ENCODE results near the gene H6PD.

Gene H6PD

DNA sequence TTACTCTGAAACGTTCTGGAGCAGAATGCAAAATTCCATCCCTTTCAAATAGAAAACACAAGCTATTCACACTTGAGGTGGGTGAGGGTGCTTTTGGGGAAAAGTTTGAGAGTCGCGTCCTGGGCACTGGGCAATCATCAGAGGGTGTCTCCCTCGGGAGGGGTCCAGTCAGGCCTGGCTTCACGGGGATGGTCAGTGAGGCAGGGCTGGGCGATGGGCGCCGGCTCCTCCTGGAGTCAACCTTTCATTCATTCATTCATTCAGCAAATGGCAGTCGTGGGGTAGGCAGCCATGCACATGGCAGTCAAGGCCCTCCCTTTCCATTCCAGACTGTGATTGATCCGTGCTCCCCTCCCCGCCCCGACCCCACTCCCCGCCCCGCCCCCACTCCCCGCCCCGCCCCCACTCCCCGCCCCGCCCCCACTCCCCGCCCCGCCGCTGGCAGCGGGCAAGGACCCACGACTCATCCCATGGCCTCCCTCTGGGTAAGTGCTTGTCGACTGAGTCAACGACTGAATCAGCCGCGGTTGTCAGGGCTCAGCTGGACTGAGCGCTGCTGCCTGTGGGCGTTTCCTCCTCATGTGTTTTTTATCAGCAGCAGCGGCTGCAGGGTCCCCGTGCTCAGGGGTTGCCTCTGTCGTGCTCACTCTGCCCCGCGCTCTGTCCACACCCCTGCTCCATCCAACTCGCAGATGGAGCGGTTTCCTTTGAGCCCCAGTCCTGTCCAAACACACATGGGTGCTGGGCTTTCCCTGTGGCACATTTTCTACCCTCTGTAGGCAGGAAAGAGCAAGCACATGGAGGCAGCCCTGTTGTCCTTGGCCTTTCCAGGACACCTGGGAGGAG is 45.7 kb downstream of the H6PD start:
- Histone ChIP-seq H3K27me3 (ENCODE audit: low read depth, low read length) (no peaks in the 10 kb centered on the region), H3K9ac (ENCODE audit: low read length) (no peak overlapping the region), H3K4me1 (ENCODE audit: low read length) (peaks cover 16% of the 10 kb centered on the region), H3K9me3 (ENCODE audit: insufficient read depth, low read length) (no peaks in the 10 kb centered on the region), H3K79me2 (ENCODE audit: low read length) (no peaks in the 10 kb centered on the region), H3K4me3 (ENCODE audit: low read length) (no peak overlapping the region), H3K27ac (ENCODE audit: low read length) (no peak overlapping the region), H3K4me2 (ENCODE audit: low read length) (no peak overlapping the region), H2AFZ (ENCODE audit: low read depth, low read length) (no peak overlapping the region), H3K36me3 (replicated peaks; ENCODE audit: low read depth, low read length) (no peaks in the 10 kb centered on the region), H4K20me1 (ENCODE audit: insufficient read depth, low read length) (no peaks in the 10 kb centered on the region)
- TF ChIP-seq EZH2phosphoT487 (IDR thresholded peaks at IDR 0.05; ENCODE audit: low read depth) = no peak
- TF ChIP-seq CTCF (IDR thresholded peaks at IDR 0.05; ENCODE audit: low read depth, low read length) = no peak

DNA sequence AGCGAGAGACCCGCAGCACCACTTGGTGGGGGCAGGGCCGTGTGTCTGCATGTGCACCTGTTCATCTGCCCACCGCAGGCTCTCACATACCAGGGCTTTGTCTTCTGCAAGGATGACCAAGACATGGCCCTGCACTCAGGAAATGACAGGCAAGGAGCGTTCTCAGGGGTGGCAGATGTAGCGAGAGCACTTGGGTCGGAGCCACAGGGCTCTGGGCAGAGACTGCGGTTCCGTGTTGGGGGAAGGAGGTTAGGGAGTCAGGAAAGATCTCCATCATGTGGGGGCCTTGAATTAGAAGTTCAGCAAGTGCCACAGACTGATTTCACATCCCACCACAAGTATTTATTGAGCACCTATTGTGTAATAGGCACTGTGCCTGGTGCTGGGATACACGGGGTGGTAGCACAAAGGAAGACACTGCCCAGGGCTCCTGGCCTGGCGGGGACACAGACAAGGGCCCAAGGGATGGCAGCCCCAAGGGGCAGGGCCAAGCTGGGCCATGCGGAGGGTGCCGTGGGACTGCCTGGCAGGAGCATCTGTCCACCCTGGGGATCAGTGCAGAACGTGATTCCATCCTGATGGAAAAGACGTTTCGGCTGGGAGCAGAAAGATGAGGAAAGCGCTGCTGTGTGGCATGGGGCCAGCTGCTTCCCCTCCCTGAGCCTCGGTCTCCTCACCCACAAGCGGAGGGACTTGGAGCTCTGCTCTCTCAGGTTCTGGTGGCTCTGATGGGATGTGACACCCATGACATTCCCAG is 46.7 kb downstream of the H6PD start:
- H2AFZ ChIP-seq (ENCODE audit: low read depth, low read length) = no peak overlapping the region

DNA sequence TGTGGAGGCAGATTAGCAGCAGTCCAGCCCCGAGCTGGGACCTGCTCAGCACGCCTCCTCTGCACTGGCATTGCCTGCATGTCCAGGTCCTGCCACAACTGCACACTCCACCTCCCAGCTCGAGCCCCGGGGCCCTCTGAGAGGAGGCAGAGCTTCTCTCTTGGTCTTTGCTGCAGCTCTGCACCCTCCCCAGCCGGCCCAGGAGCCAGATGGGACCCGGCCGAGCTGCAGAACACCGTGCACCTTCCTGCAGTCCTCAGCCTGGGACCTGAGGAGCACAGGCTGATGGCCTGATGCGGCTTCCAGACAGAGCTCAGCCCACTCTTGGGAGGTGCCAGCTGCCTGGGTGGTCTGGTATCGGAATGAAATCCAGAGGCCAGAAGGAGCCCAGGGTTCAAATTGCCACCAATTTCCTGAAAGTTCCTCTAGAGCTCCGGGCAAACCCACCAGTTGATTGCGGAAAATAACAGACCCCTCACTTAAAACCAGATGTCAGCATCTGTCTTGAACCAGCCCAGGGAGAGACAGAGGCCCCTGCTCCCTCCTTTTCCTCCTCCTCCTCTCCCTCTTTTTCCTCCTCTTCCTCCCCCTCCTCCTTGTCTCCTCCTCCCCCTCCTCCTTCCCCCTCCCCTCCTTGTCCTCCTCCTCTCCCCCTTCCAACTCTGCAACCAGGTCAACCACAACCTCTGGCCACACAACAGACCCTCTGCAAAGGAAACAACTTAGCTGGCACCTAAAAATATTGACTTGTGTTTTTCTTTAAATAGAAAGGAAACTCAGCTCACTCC is 47.5 kb downstream of the H6PD start:
- no peak overlapping the region for H3K27ac ChIP-seq (ENCODE audit: low read length)
- H3K36me3 ChIP-seq (replicated peaks; ENCODE audit: low read depth, low read length) = no peaks in the 10 kb centered on the region
- peaks cover 8% of the 10 kb centered on the region for H3K4me1 ChIP-seq (ENCODE audit: low read length)
- H3K9me3 ChIP-seq (ENCODE audit: insufficient read depth, low read length) = no peaks in the 10 kb centered on the region
- H3K4me3 ChIP-seq (ENCODE audit: low read length) = no peak overlapping the region
- no peak overlapping the region for H3K4me2 ChIP-seq (ENCODE audit: low read length)
- no peak overlapping the region for H3K9ac ChIP-seq (ENCODE audit: low read length)
- H3K79me2 ChIP-seq (ENCODE audit: low read length) = no peaks in the 10 kb centered on the region
- no peaks in the 10 kb centered on the region for H3K27me3 ChIP-seq (ENCODE audit: low read depth, low read length)
- TF ChIP-seq CTCF (IDR thresholded peaks at IDR 0.05; ENCODE audit: low read depth, low read length) (no peak), EZH2phosphoT487 (IDR thresholded peaks at IDR 0.05; ENCODE audit: low read depth) (no peak)
- no peaks in the 10 kb centered on the region for H4K20me1 ChIP-seq (ENCODE audit: insufficient read depth, low read length)
- H2AFZ ChIP-seq (ENCODE audit: low read depth, low read length) = no peak overlapping the region

More for the DNA sequence above, 46.7 kb downstream of the H6PD start:
- Histone ChIP-seq H3K27ac (ENCODE audit: low read length) (no peak overlapping the region), H3K27me3 (ENCODE audit: low read depth, low read length) (no peaks in the 10 kb centered on the region), H4K20me1 (ENCODE audit: insufficient read depth, low read length) (no peaks in the 10 kb centered on the region), H3K36me3 (replicated peaks; ENCODE audit: low read depth, low read length) (no peaks in the 10 kb centered on the region), H3K9me3 (ENCODE audit: insufficient read depth, low read length) (no peaks in the 10 kb centered on the region), H3K4me3 (ENCODE audit: low read length) (no peak overlapping the region), H3K79me2 (ENCODE audit: low read length) (no peaks in the 10 kb centered on the region), H3K9ac (ENCODE audit: low read length) (no peak overlapping the region), H3K4me1 (ENCODE audit: low read length) (peaks cover 8% of the 10 kb centered on the region), H3K4me2 (ENCODE audit: low read length) (no peak overlapping the region)
- TF ChIP-seq EZH2phosphoT487 (IDR thresholded peaks at IDR 0.05; ENCODE audit: low read depth) (no peak), CTCF (IDR thresholded peaks at IDR 0.05; ENCODE audit: low read depth, low read length) (no peak)

DNA sequence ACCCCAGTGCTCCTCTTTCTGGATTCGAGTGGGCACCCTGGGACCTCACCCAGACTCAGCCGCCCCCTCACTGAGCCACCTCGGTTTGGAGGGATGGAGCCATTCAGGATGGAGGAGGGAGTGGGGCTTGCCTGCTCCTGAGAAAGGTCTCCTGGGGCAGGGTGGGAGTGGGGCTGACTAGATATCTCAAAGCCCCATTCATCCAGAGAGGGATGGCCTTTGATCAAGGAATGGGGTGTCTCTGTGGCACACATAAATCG is 48.1 kb downstream of the H6PD start:
- Histone ChIP-seq H4K20me1 (ENCODE audit: insufficient read depth, low read length) (no peaks in the 10 kb centered on the region), H2AFZ (ENCODE audit: low read depth, low read length) (no peak overlapping the region), H3K4me3 (ENCODE audit: low read length) (no peak overlapping the region), H3K27ac (ENCODE audit: low read length) (no peak overlapping the region), H3K4me1 (ENCODE audit: low read length) (peaks cover 8% of the 10 kb centered on the region), H3K9me3 (ENCODE audit: insufficient read depth, low read length) (no peaks in the 10 kb centered on the region), H3K9ac (ENCODE audit: low read length) (no peak overlapping the region), H3K4me2 (ENCODE audit: low read length) (no peak overlapping the region), H3K27me3 (ENCODE audit: low read depth, low read length) (no peaks in the 10 kb centered on the region), H3K36me3 (replicated peaks; ENCODE audit: low read depth, low read length) (no peaks in the 10 kb centered on the region), H3K79me2 (ENCODE audit: low read length) (no peaks in the 10 kb centered on the region)
- TF ChIP-seq EZH2phosphoT487 (IDR thresholded peaks at IDR 0.05; ENCODE audit: low read depth) (no peak), CTCF (IDR thresholded peaks at IDR 0.05; ENCODE audit: low read depth, low read length) (no peak)
